Measurements from ENCODE around the gene ZDHHC11B. TPM values are rescaled to one million over a fixed set of nuclear protein-coding genes. Genes with fewer than 3 reads are reported as not detected.
"Not testable (repeated sequence)": the region's sequence is repeated elsewhere in the genome, so short reads cannot be mapped to it uniquely, and the experiment has no call there.

ZDHHC11B gene
- total RNA-seq, 1 experiment from 2014 or later: 1.4 TPM

GRCh38 chr5:708374-708773 lies 76.2 kb downstream of the ZDHHC11B start:
- H2BK120ac ChIP-seq (ENCODE audit: low read depth, low read length, poor library complexity, severe bottlenecking); H2AFZ ChIP-seq (ENCODE audit: low read length); H2BK20ac ChIP-seq (ENCODE audit: low read depth, low read length, poor library complexity, severe bottlenecking); H3K14ac ChIP-seq (ENCODE audit: insufficient read depth, low read length); H2BK5ac ChIP-seq (ENCODE audit: insufficient read length, low read length); H4K91ac ChIP-seq (ENCODE audit: insufficient read length, low read depth, low read length); H3K4me1 Mint-ChIP-seq; H3K18ac ChIP-seq (ENCODE audit: insufficient read length, low read depth, low read length); H2BK12ac ChIP-seq (ENCODE audit: insufficient read length, low read depth, low read length); H3K79me2 ChIP-seq (ENCODE audit: insufficient read depth, low read length); H4K5ac ChIP-seq (ENCODE audit: insufficient read length, low read depth, low read length); H3K27me3 ChIP-seq (ENCODE audit: insufficient read depth, low read length); H4K20me1 ChIP-seq (ENCODE audit: control insufficient read depth, insufficient read depth, insufficient read length); DNase-seq; H3K36me3 Mint-ChIP-seq (ENCODE audit: insufficient read depth in 1 of 3, low read depth in 3 of 3); H3K4ac ChIP-seq (ENCODE audit: low read depth, low read length); H3K4me2 ChIP-seq (ENCODE audit: insufficient read depth, insufficient read length, low read length); H3K23me2 ChIP-seq (ENCODE audit: insufficient read length, low read depth, low read length, poor library complexity, severe bottlenecking); H3T11ph ChIP-seq (ENCODE audit: low read length); H3K9ac ChIP-seq (ENCODE audit: extremely low read depth, insufficient read length, low read length); H3K79me1 ChIP-seq (ENCODE audit: insufficient read depth, low read depth, low read length, poor library complexity, severe bottlenecking); H2BK15ac ChIP-seq (ENCODE audit: low read depth, low read length); H4K8ac ChIP-seq (replicated peaks; ENCODE audit: insufficient read length, low read depth, low read length); H3K4me3 Mint-ChIP-seq; H3K9me3 ChIP-seq (ENCODE audit: control insufficient read depth, low read depth, low read length); H3K23ac ChIP-seq (ENCODE audit: insufficient read length, low read depth, low read length); H3K27ac Mint-ChIP-seq; H3K4me1 ChIP-seq (ENCODE audit: insufficient read depth, low read length); H3K56ac ChIP-seq (ENCODE audit: insufficient read length, low read depth, low read length); H3K27ac ChIP-seq (ENCODE audit: insufficient read length, low read depth, low read length); H2AK5ac ChIP-seq (ENCODE audit: insufficient read length, low read length): not testable (repeated sequence)
- Mint-ChIP-seq H3K27me3 (ENCODE audit: low read depth) (peaks cover 14% of the 10 kb centered on the region), H3K9me3 (peaks cover 13 to 16% of the 10 kb centered on the region in 2 experiments)
- WGBS (ENCODE audit: extremely low coverage, insufficient read length, low lambda C conversion rate): no CpG with 5 or more reads among the region's 4 CpGs

DNA sequence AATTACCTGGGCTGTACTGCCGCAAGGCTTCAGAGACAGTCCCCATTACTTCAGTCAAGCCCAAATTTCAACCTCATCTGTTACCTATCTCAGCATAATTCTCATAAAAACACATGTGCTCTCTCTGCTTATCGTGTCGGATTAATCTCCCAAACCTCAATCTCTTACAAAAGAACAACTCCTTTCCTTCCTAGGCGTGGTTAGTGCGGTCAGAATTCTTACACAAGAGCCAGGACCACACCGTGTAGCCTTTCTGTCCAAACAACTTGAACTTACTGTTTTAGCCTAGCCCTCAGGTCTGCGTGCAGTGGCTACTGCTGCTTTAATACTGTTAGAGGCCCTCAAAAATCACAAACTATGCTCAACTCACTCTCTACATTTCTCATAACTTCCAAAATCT lies 78.4 kb downstream of the ZDHHC11B start:
- not testable (repeated sequence) for H4K5ac ChIP-seq (ENCODE audit: insufficient read length, low read depth, low read length); H3K4me2 ChIP-seq (ENCODE audit: insufficient read depth, insufficient read length, low read length); H3K79me2 ChIP-seq (ENCODE audit: insufficient read depth, low read length); H3K27ac Mint-ChIP-seq; H3K36me3 Mint-ChIP-seq (ENCODE audit: insufficient read depth in 1 of 3, low read depth in 3 of 3); H4K91ac ChIP-seq (ENCODE audit: insufficient read length, low read depth, low read length); DNase-seq; H4K20me1 ChIP-seq (ENCODE audit: control insufficient read depth, insufficient read depth, insufficient read length); H3K14ac ChIP-seq (ENCODE audit: insufficient read depth, low read length); H3K27ac ChIP-seq (ENCODE audit: insufficient read length, low read depth, low read length); H3T11ph ChIP-seq (ENCODE audit: low read length); H3K18ac ChIP-seq (ENCODE audit: insufficient read length, low read depth, low read length); H3K9ac ChIP-seq (ENCODE audit: extremely low read depth, insufficient read length, low read length); H4K8ac ChIP-seq (replicated peaks; ENCODE audit: insufficient read length, low read depth, low read length); H2AFZ ChIP-seq (ENCODE audit: low read length); H3K23ac ChIP-seq (ENCODE audit: insufficient read length, low read depth, low read length); H3K79me1 ChIP-seq (ENCODE audit: insufficient read depth, low read depth, low read length, poor library complexity, severe bottlenecking); H2BK12ac ChIP-seq (ENCODE audit: insufficient read length, low read depth, low read length); H2BK20ac ChIP-seq (ENCODE audit: low read depth, low read length, poor library complexity, severe bottlenecking); H3K4ac ChIP-seq (ENCODE audit: low read depth, low read length); H3K4me1 Mint-ChIP-seq; H2BK120ac ChIP-seq (ENCODE audit: low read depth, low read length, poor library complexity, severe bottlenecking); H3K4me3 Mint-ChIP-seq; H3K4me1 ChIP-seq (ENCODE audit: insufficient read depth, low read length); H2AK5ac ChIP-seq (ENCODE audit: insufficient read length, low read length); H3K9me3 ChIP-seq (ENCODE audit: control insufficient read depth, low read depth, low read length); H3K56ac ChIP-seq (ENCODE audit: insufficient read length, low read depth, low read length); H3K23me2 ChIP-seq (ENCODE audit: insufficient read length, low read depth, low read length, poor library complexity, severe bottlenecking); H3K27me3 ChIP-seq (ENCODE audit: insufficient read depth, low read length); H2BK5ac ChIP-seq (ENCODE audit: insufficient read length, low read length); H2BK15ac ChIP-seq (ENCODE audit: low read depth, low read length)
- H3K9me3 Mint-ChIP-seq: peaks cover 10 to 13% of the 10 kb centered on the region in 2 experiments
- WGBS (ENCODE audit: extremely low coverage, insufficient read length, low lambda C conversion rate): no CpG with 5 or more reads among the region's 7 CpGs
- peaks cover 30% of the 10 kb centered on the region for H3K27me3 Mint-ChIP-seq (ENCODE audit: low read depth)
